ENCODE measurements around the gene PTDSS2.

PTDSS2 gene

GRCh38 chr11:457111-457760 is 7.2 kb downstream of the PTDSS2 start:
- DNase-seq, result no peak
- H3K36me3 ChIP-seq, result peaks cover 0 to 57% (median 37%) of the 10 kb centered on the region in 3 donors

DNA sequence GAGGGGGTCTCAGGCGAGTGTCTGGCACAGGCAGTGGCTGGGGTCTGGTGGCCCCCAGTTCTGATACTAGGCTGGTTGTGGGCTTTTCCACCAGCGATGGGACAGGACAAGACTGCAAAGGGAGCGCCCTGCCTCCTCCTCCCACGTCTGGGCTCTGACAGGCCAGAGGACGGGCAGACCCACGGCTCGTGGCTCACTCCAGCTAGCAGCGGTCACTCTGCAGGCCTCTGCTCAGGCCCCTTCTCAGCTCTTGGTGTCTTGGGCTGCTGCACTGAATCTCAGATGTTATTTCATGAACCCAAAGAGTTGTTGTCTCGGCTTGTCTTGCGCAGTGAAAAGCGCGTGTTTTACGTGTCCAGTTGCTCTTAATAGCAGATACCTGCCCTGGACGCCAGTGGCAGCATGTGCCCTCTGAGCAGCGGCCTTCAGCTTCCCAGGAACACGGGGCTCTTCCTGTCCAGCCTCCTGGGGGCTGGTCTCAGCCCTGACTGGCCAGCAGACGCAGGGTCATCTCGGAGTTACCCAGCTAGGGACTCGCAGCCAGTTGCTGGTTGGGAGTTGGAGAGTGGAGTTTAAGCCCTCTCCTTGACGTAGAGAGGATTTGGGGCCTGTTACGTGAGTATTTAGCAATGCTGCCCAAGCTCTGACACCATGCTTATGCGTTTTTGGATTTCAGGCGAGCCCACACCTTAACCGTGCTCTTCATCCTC is 9.6 kb downstream of the PTDSS2 start:
- H3K27me3 ChIP-seq, result no peaks in the 10 kb centered on the region
- H3K27ac ChIP-seq, result no peak overlapping the region
- intact Hi-C loops (cut with DNase I; ENCODE audit: low total_unique reads), result no loop called here
- H3K4me1 ChIP-seq, result peaks cover 0 to 3% (median 0%) of the 10 kb centered on the region in 4 donors
- peaks cover 0 to 44% (median 30%) of the 10 kb centered on the region in 3 donors for H3K36me3 ChIP-seq
- TF ChIP-seq, protein P1, sequence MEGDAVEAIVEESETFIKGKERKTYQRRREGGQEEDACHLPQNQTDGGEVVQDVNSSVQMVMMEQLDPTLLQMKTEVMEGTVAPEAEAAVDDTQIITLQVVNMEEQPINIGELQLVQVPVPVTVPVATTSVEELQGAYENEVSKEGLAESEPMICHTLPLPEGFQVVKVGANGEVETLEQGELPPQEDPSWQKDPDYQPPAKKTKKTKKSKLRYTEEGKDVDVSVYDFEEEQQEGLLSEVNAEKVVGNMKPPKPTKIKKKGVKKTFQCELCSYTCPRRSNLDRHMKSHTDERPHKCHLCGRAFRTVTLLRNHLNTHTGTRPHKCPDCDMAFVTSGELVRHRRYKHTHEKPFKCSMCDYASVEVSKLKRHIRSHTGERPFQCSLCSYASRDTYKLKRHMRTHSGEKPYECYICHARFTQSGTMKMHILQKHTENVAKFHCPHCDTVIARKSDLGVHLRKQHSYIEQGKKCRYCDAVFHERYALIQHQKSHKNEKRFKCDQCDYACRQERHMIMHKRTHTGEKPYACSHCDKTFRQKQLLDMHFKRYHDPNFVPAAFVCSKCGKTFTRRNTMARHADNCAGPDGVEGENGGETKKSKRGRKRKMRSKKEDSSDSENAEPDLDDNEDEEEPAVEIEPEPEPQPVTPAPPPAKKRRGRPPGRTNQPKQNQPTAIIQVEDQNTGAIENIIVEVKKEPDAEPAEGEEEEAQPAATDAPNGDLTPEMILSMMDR (IDR thresholded peaks at IDR 0.05), result no peak
- DNase-seq, result no peak
- no peak overlapping the region for H3K4me3 ChIP-seq
- no peaks in the 10 kb centered on the region for H3K9me3 ChIP-seq

More at GRCh38 chr11:457111-457760, 7.2 kb downstream of the PTDSS2 start:
- Histone ChIP-seq H3K27me3 (no peaks in the 10 kb centered on the region), H3K9me3 (no peaks in the 10 kb centered on the region), H3K27ac (no peak overlapping the region), H3K4me3 (no peak overlapping the region), H3K4me1 (peaks cover 0 to 5% (median under 1%) of the 10 kb centered on the region in 4 donors)
- intact Hi-C loops (cut with DNase I; ENCODE audit: low total_unique reads), result no loop called here
- TF ChIP-seq, protein P1 (IDR thresholded peaks at IDR 0.05), result no peak

DNA sequence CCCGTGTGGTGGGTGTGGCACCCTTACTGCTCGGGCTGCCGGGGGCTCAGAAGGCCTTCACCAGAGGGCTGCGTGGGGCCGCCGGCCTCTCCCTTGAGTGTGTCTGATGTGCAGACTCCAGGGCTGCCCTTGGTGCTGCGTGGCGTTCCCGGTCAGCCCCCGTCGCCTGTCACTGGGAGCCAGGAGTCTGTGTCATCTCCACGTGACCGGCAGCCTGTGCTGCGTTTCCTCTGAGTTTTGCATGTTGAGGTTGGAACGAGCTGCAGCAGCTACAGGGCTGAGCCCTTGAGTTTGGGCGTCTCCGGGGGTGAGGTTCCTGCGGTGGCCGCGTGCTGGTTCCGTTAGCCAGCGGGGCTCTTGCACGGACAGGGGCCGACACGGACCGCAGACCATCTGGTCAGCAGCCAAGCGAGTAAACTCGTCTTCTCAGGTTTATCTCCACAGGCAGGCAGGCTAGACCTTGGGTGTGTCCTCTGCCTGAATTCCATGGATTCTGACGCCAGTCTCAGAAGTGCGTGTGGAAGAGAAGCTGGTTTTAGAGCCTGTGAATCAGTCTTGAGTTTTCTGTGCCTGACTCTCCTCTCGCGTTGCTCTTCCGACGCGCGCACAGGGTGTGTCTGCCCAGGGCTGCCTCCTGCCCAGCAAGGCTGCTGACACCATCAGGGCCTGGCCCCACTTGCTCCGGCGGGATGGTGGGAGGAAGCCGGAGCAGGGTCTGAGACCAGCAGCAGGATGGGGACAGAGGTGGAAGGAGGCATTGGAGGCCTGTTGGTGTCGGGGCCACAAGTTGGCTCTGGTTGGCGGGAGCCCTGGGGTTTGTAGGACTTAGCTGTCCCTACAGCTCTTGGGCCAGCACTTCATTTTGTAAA is 10.5 kb downstream of the PTDSS2 start:
- TF ChIP-seq, protein P1 (IDR thresholded peaks at IDR 0.05), result no peak
- H3K27me3 ChIP-seq, result no peaks in the 10 kb centered on the region
- no peak overlapping the region for H3K27ac ChIP-seq
- peaks cover 0 to 49% (median 30%) of the 10 kb centered on the region in 3 donors for H3K36me3 ChIP-seq
- no peak overlapping the region for H3K4me3 ChIP-seq
- intact Hi-C loops (cut with DNase I; ENCODE audit: low total_unique reads), result no loop called here
- no peaks in the 10 kb centered on the region for H3K9me3 ChIP-seq
- DNase-seq, result no peak
- no peaks in the 10 kb centered on the region for H3K4me1 ChIP-seq

DNA sequence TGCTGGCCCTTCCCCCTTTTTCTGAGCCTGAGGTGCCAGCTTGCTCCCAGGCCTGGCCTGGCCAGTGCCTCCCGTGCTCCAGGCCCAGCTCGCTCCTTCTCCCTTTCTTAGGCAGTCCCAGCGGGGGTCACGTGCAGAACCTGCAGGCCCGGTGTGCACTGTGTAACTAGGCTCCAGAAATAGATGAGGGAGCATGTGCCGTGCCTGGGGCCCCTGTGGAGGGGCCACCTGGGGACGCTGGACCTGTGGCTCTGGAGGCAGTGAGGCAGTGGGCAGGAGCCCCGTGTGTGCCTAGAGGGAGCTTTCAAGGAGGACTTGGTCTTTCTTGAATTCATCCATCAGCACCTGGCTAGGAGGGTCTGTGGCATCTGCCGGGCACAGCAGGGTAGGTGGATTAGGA is 11.5 kb downstream of the PTDSS2 start:
- H3K9me3 ChIP-seq, result no peaks in the 10 kb centered on the region
- TF ChIP-seq, protein P1 (IDR thresholded peaks at IDR 0.05), result no peak
- peaks cover 0 to 55% (median 30%) of the 10 kb centered on the region in 3 donors for H3K36me3 ChIP-seq
- no peaks in the 10 kb centered on the region for H3K4me1 ChIP-seq
- no peak overlapping the region for H3K4me3 ChIP-seq
- H3K27me3 ChIP-seq, result no peaks in the 10 kb centered on the region
- no peak overlapping the region for H3K27ac ChIP-seq
- intact Hi-C loops (cut with DNase I; ENCODE audit: low total_unique reads), result no loop called here
- no peak for DNase-seq

DNA sequence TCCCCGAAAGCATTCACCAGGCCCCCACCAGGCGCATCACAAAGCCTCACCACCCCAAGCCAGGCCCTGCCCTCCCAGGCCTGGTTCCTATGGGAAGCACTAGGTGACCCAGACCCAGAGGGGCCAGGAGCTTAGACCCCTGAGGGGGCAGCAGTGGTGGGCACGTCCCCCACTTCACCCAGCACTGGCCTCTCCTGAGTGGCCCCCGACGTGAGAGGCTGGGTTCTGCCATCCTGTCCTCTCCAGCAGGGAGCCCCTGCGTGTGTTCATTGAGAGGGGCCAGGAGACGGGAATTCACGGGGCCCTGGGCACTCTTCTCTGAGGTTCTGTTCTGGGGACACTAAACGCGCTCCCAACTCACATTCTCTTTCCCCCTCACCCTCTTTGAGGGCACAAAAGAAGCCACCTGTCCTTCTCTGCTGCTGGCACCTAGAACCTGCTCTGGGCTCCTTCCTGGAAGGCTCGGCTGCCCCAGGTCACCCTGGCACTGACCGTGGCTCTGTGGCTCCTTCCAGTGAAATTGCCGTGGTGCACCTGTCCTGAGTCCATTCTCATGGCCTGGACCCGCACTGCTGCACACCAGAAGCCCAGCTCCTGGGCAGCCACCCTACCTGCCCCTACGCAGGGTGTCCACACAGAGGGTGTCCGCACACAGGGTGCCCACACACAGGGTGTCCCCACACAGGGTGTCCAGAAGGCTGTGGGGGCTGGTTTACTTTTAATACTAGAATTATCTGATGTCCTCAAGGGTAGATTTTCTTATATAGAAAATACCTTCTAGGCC is 12.2 kb downstream of the PTDSS2 start:
- Histone ChIP-seq H3K27ac (no peak overlapping the region), H3K36me3 (peaks cover 0 to 57% (median 30%) of the 10 kb centered on the region in 3 donors)
- intact Hi-C loops (cut with DNase I; ENCODE audit: low total_unique reads), result no loop called here

More for the DNA sequence above, 12.2 kb downstream of the PTDSS2 start:
- DNase-seq, result no peak
- TF ChIP-seq, protein P1 (IDR thresholded peaks at IDR 0.05), result no peak
- Histone ChIP-seq H3K4me3 (no peak overlapping the region), H3K9me3 (no peaks in the 10 kb centered on the region), H3K4me1 (no peaks in the 10 kb centered on the region), H3K27me3 (no peaks in the 10 kb centered on the region)

Data from tibial artery (tissue), 4 donors.